K562 (cell line): ENCODE results near the gene GLCCI1. TPM values are rescaled to one million over a fixed set of nuclear protein-coding genes. Genes with fewer than 3 reads are reported as not detected.
A peak's percentile ranks its signal among the peaks of the same experiment; 100 is the strongest.

Source experiments
- CBFA2T2 ChIP-seq: fragments of 450-650 bp; conservative IDR thresholded peaks from 2 replicates; pipeline ENCODE4 v1.6.1; 2017; ENCODE audit warnings: mild to moderate bottlenecking
- ELF1 ChIP-seq: fragments of 200-800 bp; sonication (Bioruptor generic); IDR thresholded peaks from 2 replicates; pipeline ENCODE4 v1.6.1; 2016; ENCODE audit warnings: missing genetic modification characterization, missing compliant biosample characterization
- FOXJ2 ChIP-seq: fragments of 200-800 bp; sonication (Bioruptor generic); IDR thresholded peaks from 2 replicates; pipeline ENCODE4 v1.6.1; 2016; ENCODE audit warnings: missing genetic modification characterization, missing compliant biosample characterization
- FOXP1 ChIP-seq: sonication (generic); formaldehyde crosslinking; IDR thresholded peaks from 2 replicates; pipeline ENCODE4 v1.8.0; 2022; ENCODE audit warnings: mild to moderate bottlenecking, missing genetic modification reagents
- FUS ChIP-seq: fragments of 200-400 bp; formaldehyde crosslinking; optimal IDR thresholded peaks from 2 replicates; pipeline ENCODE3; 2017; ENCODE audit warnings: low read depth, low read length
- JUND ChIP-seq, 2 experiments: IDR thresholded peaks; 2 replicates in 1 of 2; 3 replicates in 1 of 2; pipeline ENCODE4 v1.6.1; 2011; ENCODE audit warnings: borderline replicate concordance in 2 of 2, low read depth in 2 of 2, low read length in 2 of 2, improper control_type of control experiment in 1 of 2, missing biosample characterization in 1 of 2, missing genetic modification characterization in 1 of 2, missing genetic modification reagents in 1 of 2
- MEF2A ChIP-seq: IDR thresholded peaks from 2 replicates; pipeline ENCODE4 v1.6.1; 2011; ENCODE audit warnings: low read depth, mild to moderate bottlenecking, low read length, moderate library complexity; ENCODE audit not compliant: control insufficient read depth
- PML ChIP-seq: IDR thresholded peaks from 2 replicates; pipeline ENCODE4 v1.6.1; 2012; ENCODE audit warnings: low read length, inconsistent platforms
- POLR2AphosphoS5 ChIP-seq: IDR thresholded peaks from 2 replicates; pipeline ENCODE4 v1.6.1; 2011; ENCODE audit warnings: mild to moderate bottlenecking, low read depth, low read length, moderate library complexity; ENCODE audit not compliant: control insufficient read depth, insufficient read depth
- STAT5A ChIP-seq: IDR thresholded peaks from 2 replicates; pipeline ENCODE4 v1.6.1; 2012; ENCODE audit warnings: low read length, inconsistent platforms, borderline replicate concordance
- TAL1 ChIP-seq: fragments of 450-650 bp; IDR thresholded peaks from 2 replicates; pipeline ENCODE4 v1.6.1; 2016; ENCODE audit warnings: mild to moderate bottlenecking
- ZNF174 ChIP-seq: fragments of 250-450 bp; sonication (Bioruptor Pico); IDR thresholded peaks from 2 replicates; pipeline ENCODE4 v1.4.0; 2020; ENCODE audit warnings: mild to moderate bottlenecking
- ZNF3 ChIP-seq: fragments of 250-450 bp; sonication (Bioruptor Pico); IDR thresholded peaks from 2 replicates; pipeline ENCODE4 v1.5.0; 2021; ENCODE audit warnings: mild to moderate bottlenecking, moderate library complexity
- ZNF354B ChIP-seq: fragments of 250-450 bp; sonication (Bioruptor Pico); IDR thresholded peaks from 2 replicates; pipeline ENCODE4 v1.4.0; 2020
- polyA plus RNA-seq, 8 experiments: library from polyadenylated mRNA; depleted of rRNA in 4 of 8; stranded (reverse) in 5 of 8; unstranded in 3 of 8; fragments of >200 nt; fragmentation: Nextera tagmentation in 2 of 8; fragmentation: Illumina TruSeq in 1 of 8; extraction: Ambion mirVana in 2 of 8; extraction: Trizol in 1 of 8; gene quantifications; 2 replicates each; pipeline versions ENCODE4 v1.2.1 to v1.2.3, GENCODE V29; 2011 to 2014; ENCODE audit warnings: inconsistent platforms in 1 of 8, missing spikeins in 1 of 8
- total RNA-seq, 7 experiments: library from RNA; depleted of rRNA in 6 of 7; stranded (reverse); fragments of >200 nt in 6 of 7; fragmentation: Illumina TruSeq in 2 of 7; extraction: Trizol in 2 of 7; gene quantifications; 2 replicates each; pipeline versions ENCODE4 v1.2.1 to v1.2.3, GENCODE V29; 2011 to 2021; ENCODE audit warnings: low replicate concordance in 1 of 7
- TF ChIP-seq, protein P1 (sequence below), 2 experiments: IDR thresholded peaks in 1 of 2; conservative IDR thresholded peaks in 1 of 2; 2 replicates each; pipeline ENCODE4 v1.6.1; 2016; ENCODE audit warnings: low read depth in 2 of 2, mild to moderate bottlenecking in 1 of 2, missing compliant biosample characterization in 1 of 2, missing genetic modification characterization in 1 of 2, moderate library complexity in 1 of 2
- TF ChIP-seq, protein P2 (sequence below): IDR thresholded peaks from 3 replicates; pipeline ENCODE4 v1.6.1; 2011; ENCODE audit warnings: borderline replicate concordance, mild to moderate bottlenecking; ENCODE audit not compliant: insufficient read length, insufficient read depth
- TF ChIP-seq, protein P3 (sequence below): sonication (generic); formaldehyde crosslinking; IDR thresholded peaks from 2 replicates; pipeline ENCODE4 v1.8.0; 2023; ENCODE audit warnings: missing genetic modification reagents, mild to moderate bottlenecking, borderline replicate concordance
- TF ChIP-seq, protein P4 (sequence below): sonication (generic); formaldehyde crosslinking; IDR thresholded peaks from 2 replicates; pipeline ENCODE4 v1.5.0; 2020; ENCODE audit warnings: missing genetic modification reagents

Gene GLCCI1
- total and polyA plus RNA-seq, 9 of the 15 experiments (the other 6 are each of a cell fraction or from before 2014, with no cell fraction given): 2.7 to 11.9 (median 7.2) TPM

DNA sequence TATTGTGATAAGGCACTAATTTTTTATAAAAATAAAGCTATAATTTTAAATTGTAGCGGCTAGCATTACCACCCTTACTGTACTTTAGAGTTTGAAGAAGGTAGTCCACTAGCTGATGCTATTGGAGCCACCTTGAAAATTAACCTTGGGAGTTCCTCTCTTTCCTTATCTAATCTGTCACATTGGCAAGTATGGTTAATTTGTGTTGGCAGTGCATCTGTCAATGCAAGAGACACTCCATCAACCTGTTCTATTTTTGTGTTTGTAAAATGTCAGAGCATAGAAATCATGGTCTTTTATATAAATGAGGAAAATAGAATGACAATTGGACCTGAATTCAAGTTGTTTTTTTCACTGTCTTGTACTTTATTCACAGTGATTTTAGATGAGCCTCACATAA, 20.5 kb downstream of the GLCCI1 start (continued):
- TF ChIP-seq, protein P1, sequence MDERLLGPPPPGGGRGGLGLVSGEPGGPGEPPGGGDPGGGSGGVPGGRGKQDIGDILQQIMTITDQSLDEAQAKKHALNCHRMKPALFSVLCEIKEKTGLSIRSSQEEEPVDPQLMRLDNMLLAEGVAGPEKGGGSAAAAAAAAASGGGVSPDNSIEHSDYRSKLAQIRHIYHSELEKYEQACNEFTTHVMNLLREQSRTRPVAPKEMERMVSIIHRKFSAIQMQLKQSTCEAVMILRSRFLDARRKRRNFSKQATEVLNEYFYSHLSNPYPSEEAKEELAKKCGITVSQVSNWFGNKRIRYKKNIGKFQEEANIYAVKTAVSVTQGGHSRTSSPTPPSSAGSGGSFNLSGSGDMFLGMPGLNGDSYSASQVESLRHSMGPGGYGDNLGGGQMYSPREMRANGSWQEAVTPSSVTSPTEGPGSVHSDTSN (CRISPR knock-in tag; IDR thresholded peaks at IDR 0.05; ENCODE audit: low read depth): no peak
- TF ChIP-seq, protein P1 (tag; conservative IDR thresholded peaks at IDR 0.05; ENCODE audit: low read depth): peak; percentile 90
- TF ChIP-seq FOXJ2 (tag) (no peak), ELF1 (tag) (no peak), MEF2A (peak; percentile 80), ZNF3 (no peak), FOXP1 (CRISPR knock-in tag) (no peak), ZNF354B (CRISPR knock-in tag) (no peak), CBFA2T2 (peak; percentile 45), ZNF174 (CRISPR knock-in tag) (no peak), STAT5A (peak; percentile 35; the same call in 1 of the 2 replicates), PML (peak; percentile 51; the same call in 1 of the 2 replicates), POLR2AphosphoS5 (peak; percentile 25; the same call in 1 of the 2 replicates), FUS (no peak), TAL1 (peak; percentile 52; the same call in 1 of the 2 replicates), JUND (IDR thresholded peaks at IDR 0.05; ENCODE audit: borderline replicate concordance, low read depth, low read length) (no peak), JUND (tag; IDR thresholded peaks at IDR 0.05; ENCODE audit: borderline replicate concordance, low read depth, low read length) (no peak)
- TF ChIP-seq, protein P2, sequence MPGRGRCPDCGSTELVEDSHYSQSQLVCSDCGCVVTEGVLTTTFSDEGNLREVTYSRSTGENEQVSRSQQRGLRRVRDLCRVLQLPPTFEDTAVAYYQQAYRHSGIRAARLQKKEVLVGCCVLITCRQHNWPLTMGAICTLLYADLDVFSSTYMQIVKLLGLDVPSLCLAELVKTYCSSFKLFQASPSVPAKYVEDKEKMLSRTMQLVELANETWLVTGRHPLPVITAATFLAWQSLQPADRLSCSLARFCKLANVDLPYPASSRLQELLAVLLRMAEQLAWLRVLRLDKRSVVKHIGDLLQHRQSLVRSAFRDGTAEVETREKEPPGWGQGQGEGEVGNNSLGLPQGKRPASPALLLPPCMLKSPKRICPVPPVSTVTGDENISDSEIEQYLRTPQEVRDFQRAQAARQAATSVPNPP: no peak
- TF ChIP-seq, protein P3, sequence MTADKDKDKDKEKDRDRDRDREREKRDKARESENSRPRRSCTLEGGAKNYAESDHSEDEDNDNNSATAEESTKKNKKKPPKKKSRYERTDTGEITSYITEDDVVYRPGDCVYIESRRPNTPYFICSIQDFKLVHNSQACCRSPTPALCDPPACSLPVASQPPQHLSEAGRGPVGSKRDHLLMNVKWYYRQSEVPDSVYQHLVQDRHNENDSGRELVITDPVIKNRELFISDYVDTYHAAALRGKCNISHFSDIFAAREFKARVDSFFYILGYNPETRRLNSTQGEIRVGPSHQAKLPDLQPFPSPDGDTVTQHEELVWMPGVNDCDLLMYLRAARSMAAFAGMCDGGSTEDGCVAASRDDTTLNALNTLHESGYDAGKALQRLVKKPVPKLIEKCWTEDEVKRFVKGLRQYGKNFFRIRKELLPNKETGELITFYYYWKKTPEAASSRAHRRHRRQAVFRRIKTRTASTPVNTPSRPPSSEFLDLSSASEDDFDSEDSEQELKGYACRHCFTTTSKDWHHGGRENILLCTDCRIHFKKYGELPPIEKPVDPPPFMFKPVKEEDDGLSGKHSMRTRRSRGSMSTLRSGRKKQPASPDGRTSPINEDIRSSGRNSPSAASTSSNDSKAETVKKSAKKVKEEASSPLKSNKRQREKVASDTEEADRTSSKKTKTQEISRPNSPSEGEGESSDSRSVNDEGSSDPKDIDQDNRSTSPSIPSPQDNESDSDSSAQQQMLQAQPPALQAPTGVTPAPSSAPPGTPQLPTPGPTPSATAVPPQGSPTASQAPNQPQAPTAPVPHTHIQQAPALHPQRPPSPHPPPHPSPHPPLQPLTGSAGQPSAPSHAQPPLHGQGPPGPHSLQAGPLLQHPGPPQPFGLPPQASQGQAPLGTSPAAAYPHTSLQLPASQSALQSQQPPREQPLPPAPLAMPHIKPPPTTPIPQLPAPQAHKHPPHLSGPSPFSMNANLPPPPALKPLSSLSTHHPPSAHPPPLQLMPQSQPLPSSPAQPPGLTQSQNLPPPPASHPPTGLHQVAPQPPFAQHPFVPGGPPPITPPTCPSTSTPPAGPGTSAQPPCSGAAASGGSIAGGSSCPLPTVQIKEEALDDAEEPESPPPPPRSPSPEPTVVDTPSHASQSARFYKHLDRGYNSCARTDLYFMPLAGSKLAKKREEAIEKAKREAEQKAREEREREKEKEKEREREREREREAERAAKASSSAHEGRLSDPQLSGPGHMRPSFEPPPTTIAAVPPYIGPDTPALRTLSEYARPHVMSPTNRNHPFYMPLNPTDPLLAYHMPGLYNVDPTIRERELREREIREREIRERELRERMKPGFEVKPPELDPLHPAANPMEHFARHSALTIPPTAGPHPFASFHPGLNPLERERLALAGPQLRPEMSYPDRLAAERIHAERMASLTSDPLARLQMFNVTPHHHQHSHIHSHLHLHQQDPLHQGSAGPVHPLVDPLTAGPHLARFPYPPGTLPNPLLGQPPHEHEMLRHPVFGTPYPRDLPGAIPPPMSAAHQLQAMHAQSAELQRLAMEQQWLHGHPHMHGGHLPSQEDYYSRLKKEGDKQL (CRISPR knock-in tag): no peak
- TF ChIP-seq, protein P4, sequence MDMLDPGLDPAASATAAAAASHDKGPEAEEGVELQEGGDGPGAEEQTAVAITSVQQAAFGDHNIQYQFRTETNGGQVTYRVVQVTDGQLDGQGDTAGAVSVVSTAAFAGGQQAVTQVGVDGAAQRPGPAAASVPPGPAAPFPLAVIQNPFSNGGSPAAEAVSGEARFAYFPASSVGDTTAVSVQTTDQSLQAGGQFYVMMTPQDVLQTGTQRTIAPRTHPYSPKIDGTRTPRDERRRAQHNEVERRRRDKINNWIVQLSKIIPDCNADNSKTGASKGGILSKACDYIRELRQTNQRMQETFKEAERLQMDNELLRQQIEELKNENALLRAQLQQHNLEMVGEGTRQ (CRISPR knock-in tag): no peak
